IMR-90 (cell line): ENCODE results near the gene DENND5A. TPM values are rescaled to one million over a fixed set of nuclear protein-coding genes. Genes with fewer than 3 reads are reported as not detected.

Experiments
- ATAC-seq: fragments of 200-7000 bp; cut with Tn5 transposase; 2 replicates; pipeline ENCODE4 v1.9.1; 2020; ENCODE audit warnings: low read depth, mild to moderate bottlenecking, moderate library complexity
- BruUV-seq: library from RNA; stranded (reverse); fragments of 400-500 nt; replicated peaks from 2 replicates; lab custom pipeline; 2021; lab: Mats Ljungman, UMichigan
- CTCF ChIA-PET: fragments of 300-600 bp; formaldehyde crosslinking; extraction: SDS; loops from one replicate; lab custom pipeline; 2021; ENCODE audit warnings: antibody characterized with exemption; lab: Yijun Ruan, JAX
- POLR2A ChIA-PET: fragments of 300-600 bp; sonication (Branson Sonifier 250); formaldehyde crosslinking; loops from one replicate; lab custom pipeline; 2022; ENCODE audit warnings: antibody characterized with exemption; ENCODE audit not compliant: unreplicated experiment; lab: Charles Lee
- DNase-seq: peaks from one replicate; pipeline ENCODE4 v3.0.0; 2013
- H2AFZ ChIP-seq: replicated peaks from 2 replicates; pipeline ENCODE3; 2013; ENCODE audit warnings: low read length, mild to moderate bottlenecking; ENCODE audit not compliant: poor library complexity
- H2AK5ac ChIP-seq: 2 replicates; pipeline ENCODE4 v1.6.1; 2013; ENCODE audit warnings: low read depth, low read length, inconsistent platforms
- H2AK9ac ChIP-seq: replicated peaks from 2 replicates; pipeline ENCODE3; 2013; ENCODE audit warnings: mild to moderate bottlenecking, low read depth, low read length, moderate library complexity; ENCODE audit not compliant: poor library complexity
- H2BK120ac ChIP-seq: 2 replicates; pipeline ENCODE4 v1.6.1; 2013; ENCODE audit warnings: low read depth, low read length, inconsistent platforms
- H2BK15ac ChIP-seq: 3 replicates; pipeline ENCODE4 v1.6.1; 2013; ENCODE audit warnings: low read depth, low read length, inconsistent platforms
- H2BK20ac ChIP-seq: 2 replicates; pipeline ENCODE4 v1.6.1; 2013; ENCODE audit warnings: low read depth, mild to moderate bottlenecking, inconsistent platforms, low read length, moderate library complexity
- H2BK5ac ChIP-seq: 2 replicates; pipeline ENCODE4 v1.6.1; 2013; ENCODE audit warnings: mild to moderate bottlenecking, low read depth, low read length, inconsistent platforms; ENCODE audit not compliant: poor library complexity, severe bottlenecking
- H3K14ac ChIP-seq: replicated peaks from 2 replicates; pipeline ENCODE4 v1.6.1; 2013; ENCODE audit warnings: low read depth, low read length, inconsistent platforms
- H3K18ac ChIP-seq: 2 replicates; pipeline ENCODE4 v1.6.1; 2013; ENCODE audit warnings: low read depth, low read length, control low read depth
- H3K23ac ChIP-seq: 2 replicates; pipeline ENCODE4 v1.6.1; 2013; ENCODE audit warnings: low read depth, low read length, inconsistent platforms
- H3K27ac ChIP-seq: 2 replicates; pipeline ENCODE4 v1.5.1; 2013; ENCODE audit warnings: mild to moderate bottlenecking, control low read depth, low read length; ENCODE audit not compliant: insufficient read depth
- H3K27me3 ChIP-seq: 2 replicates; pipeline ENCODE4 v1.6.1; 2013; ENCODE audit warnings: low read length; ENCODE audit not compliant: control insufficient read depth, insufficient read depth
- H3K36me3 ChIP-seq: 2 replicates; pipeline ENCODE4 v1.6.1; 2013; ENCODE audit warnings: low read length, mixed read lengths; ENCODE audit not compliant: control insufficient read depth, insufficient read depth
- H3K4ac ChIP-seq: 2 replicates; pipeline ENCODE4 v1.6.1; 2013; ENCODE audit warnings: low read depth, low read length, inconsistent platforms
- H3K4me1 ChIP-seq: 2 replicates; pipeline ENCODE4 v1.6.1; 2013; ENCODE audit warnings: low read length, mixed read lengths; ENCODE audit not compliant: control insufficient read depth, insufficient read depth
- H3K4me2 ChIP-seq: 2 replicates; pipeline ENCODE4 v1.6.1; 2013; ENCODE audit warnings: low read depth, mild to moderate bottlenecking, control low read depth, low read length, moderate library complexity
- H3K4me3 ChIP-seq: 2 replicates; pipeline ENCODE4 v1.5.1; 2013; ENCODE audit warnings: low read depth, mild to moderate bottlenecking, control low read depth, low read length, moderate library complexity; ENCODE audit not compliant: insufficient read depth
- H3K56ac ChIP-seq: 2 replicates; pipeline ENCODE4 v1.6.1; 2013; ENCODE audit warnings: low read length, inconsistent platforms; ENCODE audit not compliant: insufficient read depth; ENCODE audit errors: extremely low read depth
- H3K79me1 ChIP-seq, 2 experiments: 2 replicates each; pipeline ENCODE4 v1.6.1; 2013; ENCODE audit warnings: low read length in 2 of 2, inconsistent platforms in 1 of 2, low read depth in 1 of 2
- H3K9ac ChIP-seq: 2 replicates; pipeline ENCODE4 v1.6.1; 2013; ENCODE audit warnings: low read depth, low read length, control low read depth
- H3K9me1 ChIP-seq: 2 replicates; pipeline ENCODE4 v1.6.1; 2013; ENCODE audit warnings: low read length, inconsistent platforms; ENCODE audit not compliant: insufficient read depth
- H3K9me3 ChIP-seq: 2 replicates; pipeline ENCODE4 v1.6.1; 2013; ENCODE audit warnings: low read length; ENCODE audit not compliant: control insufficient read depth, insufficient read depth
- H4K20me1 ChIP-seq: 2 replicates; pipeline ENCODE4 v1.6.1; 2013; ENCODE audit warnings: low read length, inconsistent platforms; ENCODE audit not compliant: insufficient read depth
- H4K5ac ChIP-seq: 2 replicates; pipeline ENCODE4 v1.6.1; 2013; ENCODE audit warnings: mild to moderate bottlenecking, low read depth, low read length, control low read depth
- H4K8ac ChIP-seq, 2 experiments: 2 replicates each; pipeline ENCODE4 v1.6.1; 2013; ENCODE audit warnings: low read depth in 2 of 2, low read length in 2 of 2, control low read depth in 1 of 2, inconsistent platforms in 1 of 2
- H4K91ac ChIP-seq: 2 replicates; pipeline ENCODE4 v1.6.1; 2013; ENCODE audit warnings: low read depth, low read length, inconsistent platforms; ENCODE audit not compliant: insufficient read depth
- CEBPB ChIP-seq: IDR thresholded peaks from 2 replicates; pipeline ENCODE4 v1.6.1; 2012; ENCODE audit warnings: low read depth, low read length, improper control_type of control experiment
- CTCF ChIP-seq: conservative IDR thresholded peaks from 2 replicates; pipeline ENCODE4 v1.5.1; 2012; ENCODE audit warnings: mild to moderate bottlenecking, low read depth, low read length, improper control_type of control experiment
- ELK1 ChIP-seq: fragments of 150-350 bp; IDR thresholded peaks from 2 replicates; pipeline ENCODE4 v1.6.1; 2016; ENCODE audit warnings: low read depth, mild to moderate bottlenecking, low read length, moderate library complexity, borderline replicate concordance
- MAFK ChIP-seq: IDR thresholded peaks from 2 replicates; pipeline ENCODE4 v1.6.1; 2012; ENCODE audit warnings: low read depth, low read length, improper control_type of control experiment
- MAZ ChIP-seq: IDR thresholded peaks from 2 replicates; pipeline ENCODE4 v1.6.1; 2012; ENCODE audit warnings: low read depth, mild to moderate bottlenecking, low read length, improper control_type of control experiment, moderate library complexity, borderline replicate concordance
- POLR2A ChIP-seq: IDR thresholded peaks from 2 replicates; pipeline ENCODE4 v1.6.1; 2012; ENCODE audit warnings: mild to moderate bottlenecking, low read depth, low read length
- RAD21 ChIP-seq: IDR thresholded peaks from 2 replicates; pipeline ENCODE4 v1.6.1; 2012; ENCODE audit warnings: low read length, improper control_type of control experiment
- RFX5 ChIP-seq: IDR thresholded peaks from 2 replicates; pipeline ENCODE4 v1.8.0; 2012; ENCODE audit warnings: low read depth, mild to moderate bottlenecking, low read length, moderate library complexity
- SMC3 ChIP-seq: fragments of 150-350 bp; IDR thresholded peaks from 2 replicates; pipeline ENCODE4 v1.6.1; 2016; ENCODE audit warnings: low read depth, mild to moderate bottlenecking, antibody characterized with exemption, low read length, moderate library complexity
- USF2 ChIP-seq: fragments of 150-350 bp; IDR thresholded peaks from 2 replicates; pipeline ENCODE4 v1.6.1; 2017; ENCODE audit warnings: mild to moderate bottlenecking, antibody characterized with exemption, low read length, low read depth
- WGBS, 2 experiments: methylation state at CpG; one replicate each; pipeline versions ENCODE4 v1.1.5 to v1.1.7; 2013; ENCODE audit warnings: missing lambda C conversion rate in 2 of 2; ENCODE audit not compliant: insufficient read length in 1 of 2; ENCODE audit errors: extremely low coverage in 2 of 2; 5-methylcytosine and 5-hydroxymethylcytosine counted together
- dilution Hi-C: fragments of 300-500 bp; cut with HindIII; formaldehyde crosslinking; loops from one replicate; pipeline ENCODE4 v1.14.3; 2018; ENCODE audit warnings: low sequenced_read_pairs; ENCODE audit not compliant: unreplicated experiment
- in situ Hi-C: fragments of 300-500 bp; cut with MboI; formaldehyde crosslinking; loops from 3 replicates; pipeline ENCODE4 v1.14.3; 2019; ENCODE audit warnings: low sequenced_read_pairs, inconsistent platforms, mixed read lengths
- intact Hi-C: fragments of 100-400 bp; cut with micrococcal nuclease; formaldehyde crosslinking; loops from 2 replicates; pipeline ENCODE4 v1.10.0; 2022
- polyA plus RNA-seq, 3 experiments: library from polyadenylated mRNA; depleted of rRNA; stranded (reverse); fragments of >200 nt; gene quantifications; 2 replicates each; pipeline ENCODE4 v1.2.3, GENCODE V29; 2012; ENCODE audit warnings: low replicate concordance in 1 of 3
- total RNA-seq: library from RNA; depleted of rRNA; stranded (reverse); fragments of >200 nt; gene quantifications from 2 replicates; pipeline ENCODE4 v1.2.3, GENCODE V29; 2012

Gene DENND5A
- total and polyA plus RNA-seq, 2 of the 4 experiments (the other 2 are of a cell fraction) = 179 to 192 TPM

- Histone ChIP-seq H2BK20ac (no peak overlapping the region), H3K9me1 (peaks cover 10% of the 10 kb centered on the region), H4K20me1 (peaks cover 73% of the 10 kb centered on the region), H3K18ac (no peak overlapping the region), H3K27ac (no peak overlapping the region), H3K9ac (no peak overlapping the region), H3K9me3 (no peaks in the 10 kb centered on the region), H2BK120ac (no peak overlapping the region), H3K56ac (no peak overlapping the region), H2AK9ac (no peak overlapping the region), H2AK5ac (no peak overlapping the region), H3K4ac (no peak overlapping the region), H4K8ac (no peak overlapping the region), H3K23ac (no peak overlapping the region; the same call in 1 of the 2 replicates), H3K79me1 (peaks cover 4 to 71% of the 10 kb centered on the region in 2 experiments), H3K27me3 (no peaks in the 10 kb centered on the region), H3K36me3 (peaks cover 5% of the 10 kb centered on the region), H3K14ac (no peak overlapping the region), H3K4me3 (no peak overlapping the region), H2BK5ac (no peak overlapping the region), H2AFZ (no peak overlapping the region), H4K91ac (no peak overlapping the region), H2BK15ac (no peak overlapping the region), H3K4me1 (0 out of 2 replicates have a peak, but pooled peaks cover 1% of the 10 kb centered on the region), H3K4me2 (no peak overlapping the region), H4K5ac (no peak overlapping the region)
- dilution Hi-C loops (no loop called here), intact Hi-C loops (no loop called here), in situ Hi-C loops (no loop called here)
- ChIA-PET CTCF (no interaction called here), POLR2A (no interaction called here)
- ATAC-seq (no peak), DNase-seq (no peak)
- 80% methylated on average over 1 of the region's 3 CpGs; no CpG with 5 or more reads in 1 of the 2 experiments for WGBS, 2 experiments
- BruUV-seq = no TSS peak
- TF ChIP-seq MAZ (no peak), USF2 (no peak), MAFK (no peak), POLR2A (no peak), RFX5 (no peak), CTCF (no peak), RAD21 (no peak), CEBPB (no peak), SMC3 (no peak), ELK1 (no peak)
Measured at GRCh38 chr11:9253086-9253485, 12.1 kb downstream of the DENND5A start.
